ENCODE data around the gene C4orf51. TPM values are rescaled to one million over a fixed set of nuclear protein-coding genes. Genes with fewer than 3 reads are reported as not detected.

The C4orf51 gene
- total and polyA plus RNA-seq, 4 donors, result not detected

DNA sequence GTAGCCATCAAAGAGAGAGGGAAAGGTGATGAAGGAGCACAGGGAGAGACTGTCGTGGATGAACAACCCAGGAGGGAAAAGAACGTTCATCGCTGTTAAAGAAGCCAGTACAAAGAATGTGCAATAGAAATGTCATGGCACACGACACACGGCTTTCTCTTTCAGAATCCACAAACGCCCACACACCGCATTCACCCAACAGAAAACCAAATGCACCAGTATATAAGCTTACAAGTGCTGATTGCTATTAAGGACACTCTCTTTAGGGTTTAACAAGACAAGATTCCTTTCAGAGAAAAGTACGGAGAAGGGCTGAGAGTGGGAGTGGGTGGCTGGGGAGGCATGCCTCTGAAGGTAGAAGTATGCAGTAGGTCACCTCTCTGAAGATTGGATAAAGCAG lies 80.2 kb downstream of the C4orf51 start:
- DNase-seq (ENCODE audit: low spot score), result no peak
- TF ChIP-seq FOXA2 (IDR thresholded peaks at IDR 0.05) (no peak), HNF4A (conservative IDR thresholded peaks at IDR 0.05) (no peak), FOXA1 (IDR thresholded peaks at IDR 0.05) (no peak), GABPA (IDR thresholded peaks at IDR 0.05 in 1 of 2, conservative IDR thresholded peaks at IDR 0.05 in 1 of 2) (no peak), TAF1 (conservative IDR thresholded peaks at IDR 0.05) (no peak), YY1 (IDR thresholded peaks at IDR 0.05) (no peak), HNF4G (IDR thresholded peaks at IDR 0.05) (no peak), SP1 (IDR thresholded peaks at IDR 0.05) (no peak), RAD21 (IDR thresholded peaks at IDR 0.05) (no peak), ZBTB33 (IDR thresholded peaks at IDR 0.05) (no peak), CTCF (IDR thresholded peaks at IDR 0.05; ENCODE audit: low read depth, low read length, missing input control) (no peak)
- TF ChIP-seq, protein P1, sequence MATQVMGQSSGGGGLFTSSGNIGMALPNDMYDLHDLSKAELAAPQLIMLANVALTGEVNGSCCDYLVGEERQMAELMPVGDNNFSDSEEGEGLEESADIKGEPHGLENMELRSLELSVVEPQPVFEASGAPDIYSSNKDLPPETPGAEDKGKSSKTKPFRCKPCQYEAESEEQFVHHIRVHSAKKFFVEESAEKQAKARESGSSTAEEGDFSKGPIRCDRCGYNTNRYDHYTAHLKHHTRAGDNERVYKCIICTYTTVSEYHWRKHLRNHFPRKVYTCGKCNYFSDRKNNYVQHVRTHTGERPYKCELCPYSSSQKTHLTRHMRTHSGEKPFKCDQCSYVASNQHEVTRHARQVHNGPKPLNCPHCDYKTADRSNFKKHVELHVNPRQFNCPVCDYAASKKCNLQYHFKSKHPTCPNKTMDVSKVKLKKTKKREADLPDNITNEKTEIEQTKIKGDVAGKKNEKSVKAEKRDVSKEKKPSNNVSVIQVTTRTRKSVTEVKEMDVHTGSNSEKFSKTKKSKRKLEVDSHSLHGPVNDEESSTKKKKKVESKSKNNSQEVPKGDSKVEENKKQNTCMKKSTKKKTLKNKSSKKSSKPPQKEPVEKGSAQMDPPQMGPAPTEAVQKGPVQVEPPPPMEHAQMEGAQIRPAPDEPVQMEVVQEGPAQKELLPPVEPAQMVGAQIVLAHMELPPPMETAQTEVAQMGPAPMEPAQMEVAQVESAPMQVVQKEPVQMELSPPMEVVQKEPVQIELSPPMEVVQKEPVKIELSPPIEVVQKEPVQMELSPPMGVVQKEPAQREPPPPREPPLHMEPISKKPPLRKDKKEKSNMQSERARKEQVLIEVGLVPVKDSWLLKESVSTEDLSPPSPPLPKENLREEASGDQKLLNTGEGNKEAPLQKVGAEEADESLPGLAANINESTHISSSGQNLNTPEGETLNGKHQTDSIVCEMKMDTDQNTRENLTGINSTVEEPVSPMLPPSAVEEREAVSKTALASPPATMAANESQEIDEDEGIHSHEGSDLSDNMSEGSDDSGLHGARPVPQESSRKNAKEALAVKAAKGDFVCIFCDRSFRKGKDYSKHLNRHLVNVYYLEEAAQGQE (IDR thresholded peaks at IDR 0.05), result no peak
- H3K36me3 ChIP-seq (ENCODE audit: control insufficient read depth in 4 of 4, insufficient read depth in 3 of 4, low read depth in 1 of 4, low read length in 3 of 4), result no peaks in the 10 kb centered on the region
- no peaks in the 10 kb centered on the region for H3K4me1 ChIP-seq (ENCODE audit: control insufficient read depth in 4 of 4, insufficient read depth in 4 of 4, low read length in 3 of 4)
- H3K4me3 ChIP-seq (ENCODE audit: low read depth in 1 of 3, low read length in 3 of 3), result no peak overlapping the region
- WGBS, result 96% methylated on average over 8 of the region's 8 CpGs
- H3K27me3 ChIP-seq (ENCODE audit: control insufficient read depth in 4 of 4, insufficient read depth in 4 of 4, low read length in 3 of 4), result no peaks in the 10 kb centered on the region
- no peak overlapping the region for H3K9ac ChIP-seq (ENCODE audit: low read depth in 1 of 2, low read length in 2 of 2)
- no peak overlapping the region for H3K27ac ChIP-seq (ENCODE audit: low read depth in 1 of 2, low read length in 2 of 2)
- no peaks in the 10 kb centered on the region for H3K9me3 ChIP-seq (ENCODE audit: control insufficient read depth in 4 of 4, low read length in 3 of 4)

- H3K9ac ChIP-seq (ENCODE audit: low read depth in 1 of 2, low read length in 2 of 2), result no peak overlapping the region
- no peak for DNase-seq (ENCODE audit: low spot score)
- H3K27me3 ChIP-seq (ENCODE audit: control insufficient read depth in 4 of 4, insufficient read depth in 4 of 4, low read length in 3 of 4), result no peaks in the 10 kb centered on the region
- H3K4me1 ChIP-seq (ENCODE audit: control insufficient read depth in 4 of 4, insufficient read depth in 4 of 4, low read length in 3 of 4), result no peaks in the 10 kb centered on the region
- H3K9me3 ChIP-seq (ENCODE audit: control insufficient read depth in 4 of 4, low read length in 3 of 4), result no peaks in the 10 kb centered on the region
- H3K36me3 ChIP-seq (ENCODE audit: control insufficient read depth in 4 of 4, insufficient read depth in 3 of 4, low read depth in 1 of 4, low read length in 3 of 4), result no peaks in the 10 kb centered on the region
- no peak overlapping the region for H3K27ac ChIP-seq (ENCODE audit: low read depth in 1 of 2, low read length in 2 of 2)
- no peak overlapping the region for H3K4me3 ChIP-seq (ENCODE audit: low read depth in 1 of 3, low read length in 3 of 3)
- TF ChIP-seq RXRA (IDR thresholded peaks at IDR 0.05) (no peak), CTCF (IDR thresholded peaks at IDR 0.05; ENCODE audit: low read depth, low read length, missing input control) (no peak)
- 97% methylated on average over 49 of the region's 49 CpGs for WGBS
Measured at GRCh38 chr4:145760961-145761929, 81.3 kb downstream of the C4orf51 start.

Measured in liver (tissue), 9 donors.